GM10248 (cell line): ENCODE data around the gene XIRP2.

ENCODE experiments used
- CTCF ChIA-PET: fragments of 300-600 bp; sonication (Branson Sonifier 250); formaldehyde crosslinking; extraction: SDS; loops from one replicate; lab custom pipeline; 2021; ENCODE audit warnings: antibody characterized with exemption; lab: Yijun Ruan, JAX
- POLR2A ChIA-PET: fragments of 350-650 bp; sonication (Branson Sonifier 250); formaldehyde crosslinking; extraction: SDS; loops from one replicate; lab custom pipeline; 2020; ENCODE audit warnings: antibody characterized with exemption; lab: Yijun Ruan, JAX
- DNase-seq: peaks from one replicate; pipeline ENCODE4 v3.0.0; 2012; ENCODE audit errors: extremely low spot score
- CTCF ChIP-seq: IDR thresholded peaks from 2 replicates; pipeline ENCODE4 v1.5.1; 2012; ENCODE audit warnings: mild to moderate bottlenecking, low read depth; ENCODE audit errors: extremely low read depth, missing control alignments, control extremely low read depth

The XIRP2 gene

GRCh38 chr2:167132906-167133555 is 244.8 kb downstream of the XIRP2 start:
- DNase-seq = no peak
- ChIA-PET POLR2A (no interaction called here), CTCF (interaction anchor here (0.9 to 1.4 kb wide), 2 partner anchors 10 to 15 kb away, joined by 3 to 4 read pairs; no protein-coding TSS in a partner anchor)
- TF ChIP-seq CTCF = no peak

- no peak for TF ChIP-seq CTCF
- no peak for DNase-seq
- ChIA-PET CTCF (interaction anchor here (1.4 kb wide), 1 partner anchor 9 kb away, joined by 4 read pairs; no protein-coding TSS in a partner anchor), POLR2A (no interaction called here)
Measured at GRCh38 chr2:167133614-167134013, 245.3 kb downstream of the XIRP2 start.

GRCh38 chr2:167134381-167135072 is 246.2 kb downstream of the XIRP2 start:
- ChIA-PET POLR2A (no interaction called here), CTCF (interaction anchor here (0.8 to 1.4 kb wide), 3 partner anchors 8 to 14 kb away, joined by 3 to 4 read pairs (median 4); no protein-coding TSS in a partner anchor)
- DNase-seq = no peak
- TF ChIP-seq CTCF = no peak

- no peak for TF ChIP-seq CTCF
- DNase-seq = no peak
- CTCF ChIA-PET = no interaction called here
- POLR2A ChIA-PET = no interaction called here
Measured at GRCh38 chr2:167135706-167136105, 247.4 kb downstream of the XIRP2 start.

- ChIA-PET POLR2A (no interaction called here), CTCF (no interaction called here)
- no peak for TF ChIP-seq CTCF
- no peak for DNase-seq
Measured at GRCh38 chr2:167136879-167137596, 248.8 kb downstream of the XIRP2 start.

GRCh38 chr2:167140330-167140729 is 252.1 kb downstream of the XIRP2 start:
- ChIA-PET CTCF (interaction anchor here (1.6 kb wide), 1 partner anchor 9 kb away, joined by 3 read pairs; no protein-coding TSS in a partner anchor), POLR2A (no interaction called here)
- no peak for TF ChIP-seq CTCF
- DNase-seq = no peak
